Measurements from ENCODE around the gene KBTBD13. TPM values are rescaled to one million over a fixed set of nuclear protein-coding genes. Genes with fewer than 3 reads are reported as not detected.

The KBTBD13 gene
- total RNA-seq: not detected in 2 replicates

GRCh38 chr15:65076486-65077290 lies at the start of gene KBTBD13:
KBTBD13 (plus strand) TSS chr15:65076746; CDS start chr15:65076816, 70 bp downstream.

GRCh38 chr15:65028921-65029735 lies 47.4 kb upstream of the KBTBD13 start, which contains the start of gene MTFMT:
MTFMT (minus strand) TSS chr15:65029639; CDS start chr15:65029613, 26 bp downstream.

GRCh38 chr15:65044724-65045481 lies 31.6 kb upstream of the KBTBD13 start, which contains the start of gene SLC51B:
SLC51B (plus strand) TSS chr15:65045387; CDS start chr15:65050005, 4,618 bp downstream.

GRCh38 chr15:65067645-65068402 lies 8.7 kb upstream of the KBTBD13 start, which contains the start of gene RASL12:
RASL12 (minus strand) TSS chr15:65067991; CDS start chr15:65067835, 156 bp downstream.

GRCh38 chr15:65115086-65115485 lies 38.5 kb downstream of the KBTBD13 start, which contains the start of gene UBAP1L:
UBAP1L (minus strand) TSS chr15:65115200; CDS start chr15:65106215, 8,985 bp downstream.

Other genes with a start within 250 kb of the KBTBD13 start
- gene PLEKHO2, start 234.8 kb upstream of the KBTBD13 start, total RNA-seq: 28.0 and 30.4 TPM in 2 replicates
- 3.3 and 6.2 TPM in 2 replicates for gene ANKDD1A, start 164.8 kb upstream of the KBTBD13 start, total RNA-seq
- gene SPG21, start 86.8 kb upstream of the KBTBD13 start, total RNA-seq: 50.3 and 87.7 TPM in 2 replicates
- 15.3 and 17.4 TPM in 2 replicates for gene MTFMT, start 47.1 kb upstream of the KBTBD13 start, total RNA-seq
- 0.55 and 2.0 TPM in 2 replicates for gene SLC51B, start 31.4 kb upstream of the KBTBD13 start, total RNA-seq
- 3.1 and 6.5 TPM in 2 replicates for gene RASL12, start 8.8 kb upstream of the KBTBD13 start, total RNA-seq
- gene UBAP1L, start 38.5 kb downstream of the KBTBD13 start, total RNA-seq: 0.71 and 1.4 TPM in 2 replicates
- gene PDCD7, start 57.1 kb downstream of the KBTBD13 start, total RNA-seq: 12.5 and 15.0 TPM in 2 replicates
- 42.8 and 46.5 TPM in 2 replicates for gene CLPX, start 108.6 kb downstream of the KBTBD13 start, total RNA-seq
- 0.28 and 0.65 TPM in 2 replicates for gene CILP, start 134.7 kb downstream of the KBTBD13 start, total RNA-seq
- 1.8 and 2.1 TPM in 2 replicates for gene PARP16, start 210.1 kb downstream of the KBTBD13 start, total RNA-seq
- not detected in 2 replicates for gene RNU5A-1, start 219.3 kb downstream of the KBTBD13 start, total RNA-seq
- gene RNU5B-1, start 227.9 kb downstream of the KBTBD13 start, total RNA-seq: not detected in 2 replicates

All from smooth muscle cell of bladder (primary cell).